Adrenal gland (tissue), 5 donors: ENCODE results near the gene PTPRQ.

Experiments
- CTCF ChIP-seq, 6 experiments: fragments of 450-650 bp in 4 of 6; fragments of 200-600 bp in 2 of 6; sonication (generic) in 1 of 6; IDR thresholded peaks; 1 replicate in 5 of 6; 2 replicates in 1 of 6; pipeline versions ENCODE4 v1.5.1 to v1.8.0; 2016 to 2021; ENCODE audit warnings: antibody characterized with exemption in 6 of 6, mild to moderate bottlenecking in 2 of 6, moderate library complexity in 1 of 6
- POLR2A ChIP-seq, 2 donors: fragments of 450-650 bp; IDR thresholded peaks; one replicate each; pipeline ENCODE4 v1.6.1; 2017; ENCODE audit warnings: antibody characterized with exemption in 2 of 2, mild to moderate bottlenecking in 2 of 2, moderate library complexity in 1 of 2
- donor health status: DM: no; HTN: no; CAD: no.

GRCh38 chr12:80400571-80400991, 43.5 kb upstream of the PTPRQ start:
- TF ChIP-seq CTCF (IDR thresholded peaks at IDR 0.05) (no peak), POLR2A (IDR thresholded peaks at IDR 0.05) (no peak)
